GM12865 (cell line): ENCODE results near the gene CLIC4.

Source experiments
- DNase-seq: peaks from one replicate; pipeline ENCODE4 v3.0.0; 2010; ENCODE audit warnings: low read depth
- H3K4me3 ChIP-seq: 2 replicates; pipeline ENCODE4 v1.5.1; 2011; ENCODE audit warnings: mild to moderate bottlenecking, low read depth, low read length, control low read depth
- TF ChIP-seq, protein P1 (sequence below): IDR thresholded peaks from 2 replicates; pipeline ENCODE4 v1.5.1; 2011; ENCODE audit warnings: low read length, control low read depth, low read depth, inconsistent platforms; ENCODE audit not compliant: insufficient read depth; ENCODE audit errors: missing control alignments

Gene CLIC4

GRCh38 chr1:24856787-24857506, 111.7 kb downstream of the CLIC4 start:
- no peak overlapping the region for H3K4me3 ChIP-seq
- DNase-seq, result no peak
- TF ChIP-seq, protein P1, sequence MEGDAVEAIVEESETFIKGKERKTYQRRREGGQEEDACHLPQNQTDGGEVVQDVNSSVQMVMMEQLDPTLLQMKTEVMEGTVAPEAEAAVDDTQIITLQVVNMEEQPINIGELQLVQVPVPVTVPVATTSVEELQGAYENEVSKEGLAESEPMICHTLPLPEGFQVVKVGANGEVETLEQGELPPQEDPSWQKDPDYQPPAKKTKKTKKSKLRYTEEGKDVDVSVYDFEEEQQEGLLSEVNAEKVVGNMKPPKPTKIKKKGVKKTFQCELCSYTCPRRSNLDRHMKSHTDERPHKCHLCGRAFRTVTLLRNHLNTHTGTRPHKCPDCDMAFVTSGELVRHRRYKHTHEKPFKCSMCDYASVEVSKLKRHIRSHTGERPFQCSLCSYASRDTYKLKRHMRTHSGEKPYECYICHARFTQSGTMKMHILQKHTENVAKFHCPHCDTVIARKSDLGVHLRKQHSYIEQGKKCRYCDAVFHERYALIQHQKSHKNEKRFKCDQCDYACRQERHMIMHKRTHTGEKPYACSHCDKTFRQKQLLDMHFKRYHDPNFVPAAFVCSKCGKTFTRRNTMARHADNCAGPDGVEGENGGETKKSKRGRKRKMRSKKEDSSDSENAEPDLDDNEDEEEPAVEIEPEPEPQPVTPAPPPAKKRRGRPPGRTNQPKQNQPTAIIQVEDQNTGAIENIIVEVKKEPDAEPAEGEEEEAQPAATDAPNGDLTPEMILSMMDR, result no peak

DNA sequence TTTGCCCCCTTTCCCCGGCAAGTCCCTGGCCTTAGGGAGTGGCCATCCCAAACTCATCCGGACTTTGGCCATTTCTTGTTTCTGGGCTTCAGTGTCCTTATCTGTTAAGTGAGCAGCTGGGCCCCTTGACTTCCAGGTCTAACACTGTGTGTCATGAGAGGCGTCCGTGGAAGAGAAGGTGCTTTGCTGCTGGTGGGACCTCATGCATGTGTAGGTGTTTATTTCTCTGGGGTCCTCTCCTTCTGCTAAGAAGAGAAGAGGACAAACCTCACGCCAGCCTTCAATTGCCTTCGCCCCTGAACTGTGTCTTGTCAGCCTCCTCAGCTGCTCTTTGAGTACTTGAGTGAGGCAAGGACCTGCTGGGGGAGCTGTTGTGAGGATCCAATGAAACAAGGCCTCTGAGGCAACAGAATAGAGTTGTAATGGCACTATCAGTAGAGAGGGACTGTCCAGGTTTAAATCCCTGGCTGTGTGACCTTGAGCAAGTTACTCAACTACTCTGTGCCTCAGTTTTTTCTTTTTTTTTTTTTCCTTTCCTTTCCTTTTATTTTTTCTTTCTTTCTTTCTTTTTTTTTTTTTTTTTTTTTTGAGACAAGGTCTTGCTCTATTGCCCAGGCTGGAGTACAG, 112.4 kb downstream of the CLIC4 start:
- no peak overlapping the region for H3K4me3 ChIP-seq
- no peak for DNase-seq
- TF ChIP-seq, protein P1, result no peak

GRCh38 chr1:24858277-24858676, 113.0 kb downstream of the CLIC4 start:
- TF ChIP-seq, protein P1, result no peak
- no peak overlapping the region for H3K4me3 ChIP-seq
- no peak for DNase-seq

- H3K4me3 ChIP-seq, result no peak overlapping the region
- no peak for DNase-seq
- TF ChIP-seq, protein P1, result no peak
Measured at GRCh38 chr1:24859063-24860010, 114.1 kb downstream of the CLIC4 start.

GRCh38 chr1:24860841-24861240, 115.6 kb downstream of the CLIC4 start:
- TF ChIP-seq, protein P1, result no peak
- no peak overlapping the region for H3K4me3 ChIP-seq
- DNase-seq, result no peak

- H3K4me3 ChIP-seq, result no peak overlapping the region
- no peak for DNase-seq
- TF ChIP-seq, protein P1, result no peak
Measured at GRCh38 chr1:24861821-24862727, 116.8 kb downstream of the CLIC4 start.
